AG09309 (cell line): ENCODE data around the gene C3orf33.

Experiments used
- DNase-seq: peaks from one replicate; pipeline ENCODE4 v3.0.0-alpha.2; 2010; ENCODE audit warnings: low read depth
- H3K4me3 ChIP-seq: 2 replicates; pipeline ENCODE4 v1.5.1; 2011; ENCODE audit warnings: mild to moderate bottlenecking, low read depth, low read length, moderate library complexity; ENCODE audit not compliant: control insufficient read depth
- TF ChIP-seq, protein P1 (sequence below): IDR thresholded peaks from 2 replicates; pipeline ENCODE4 v1.5.1; 2011; ENCODE audit warnings: mild to moderate bottlenecking, low read depth, low read length, inconsistent platforms; ENCODE audit not compliant: insufficient read depth, control insufficient read depth; ENCODE audit errors: missing control alignments

C3orf33 gene

DNA sequence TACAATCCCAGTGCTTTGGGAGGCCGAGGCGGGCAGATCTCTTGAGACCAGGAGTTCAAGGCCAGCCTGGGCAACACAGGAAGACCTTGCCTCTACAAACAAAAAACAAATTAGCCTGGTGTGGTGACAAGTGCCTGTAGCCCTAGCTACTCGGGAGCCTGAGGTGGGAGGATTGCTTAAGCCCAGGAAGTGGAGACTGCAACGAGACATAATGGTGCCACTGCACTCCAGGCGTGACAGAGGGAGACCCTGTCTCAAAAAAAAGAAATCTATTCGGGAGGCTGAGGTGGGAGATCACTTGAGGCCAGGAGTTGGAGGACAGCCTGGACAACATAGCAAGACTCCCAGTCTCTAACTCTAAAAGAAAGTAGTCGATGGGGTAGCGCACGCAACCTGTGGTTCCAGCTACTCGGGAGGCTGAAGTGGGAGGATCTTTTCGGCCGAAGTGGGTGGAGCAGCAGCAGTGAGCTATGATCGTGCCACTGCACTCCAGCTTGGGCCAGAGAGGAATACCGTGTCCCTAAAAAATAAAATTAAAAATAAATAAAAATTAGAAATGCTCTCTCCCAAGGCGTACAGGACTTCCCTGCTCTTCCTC, 775 bp downstream of the C3orf33 start:
- H3K4me3 ChIP-seq, result peak overlapping the region; percentile 64
- TF ChIP-seq, protein P1, sequence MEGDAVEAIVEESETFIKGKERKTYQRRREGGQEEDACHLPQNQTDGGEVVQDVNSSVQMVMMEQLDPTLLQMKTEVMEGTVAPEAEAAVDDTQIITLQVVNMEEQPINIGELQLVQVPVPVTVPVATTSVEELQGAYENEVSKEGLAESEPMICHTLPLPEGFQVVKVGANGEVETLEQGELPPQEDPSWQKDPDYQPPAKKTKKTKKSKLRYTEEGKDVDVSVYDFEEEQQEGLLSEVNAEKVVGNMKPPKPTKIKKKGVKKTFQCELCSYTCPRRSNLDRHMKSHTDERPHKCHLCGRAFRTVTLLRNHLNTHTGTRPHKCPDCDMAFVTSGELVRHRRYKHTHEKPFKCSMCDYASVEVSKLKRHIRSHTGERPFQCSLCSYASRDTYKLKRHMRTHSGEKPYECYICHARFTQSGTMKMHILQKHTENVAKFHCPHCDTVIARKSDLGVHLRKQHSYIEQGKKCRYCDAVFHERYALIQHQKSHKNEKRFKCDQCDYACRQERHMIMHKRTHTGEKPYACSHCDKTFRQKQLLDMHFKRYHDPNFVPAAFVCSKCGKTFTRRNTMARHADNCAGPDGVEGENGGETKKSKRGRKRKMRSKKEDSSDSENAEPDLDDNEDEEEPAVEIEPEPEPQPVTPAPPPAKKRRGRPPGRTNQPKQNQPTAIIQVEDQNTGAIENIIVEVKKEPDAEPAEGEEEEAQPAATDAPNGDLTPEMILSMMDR, result no peak
- DNase-seq, result no peak

DNA sequence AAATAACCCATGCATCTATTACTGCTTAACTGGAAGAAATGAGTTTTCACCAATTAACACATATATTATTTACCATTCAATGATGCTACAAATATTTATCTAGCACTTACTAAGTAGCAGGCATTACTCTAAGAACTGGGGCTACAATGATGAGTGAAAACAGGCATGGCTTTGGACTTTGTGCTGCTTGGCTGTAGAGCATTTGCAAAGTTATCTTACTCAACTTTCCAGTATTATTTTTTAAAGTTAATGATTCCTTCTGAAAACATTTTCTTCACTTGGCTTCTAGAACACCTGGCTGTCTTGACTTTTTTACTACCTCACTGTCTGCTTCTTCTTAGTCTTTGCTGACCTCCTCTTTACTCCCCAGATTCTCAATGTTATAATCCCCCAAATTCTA, 1.8 kb downstream of the C3orf33 start:
- TF ChIP-seq, protein P1, result no peak
- no peak for DNase-seq
- no peak overlapping the region for H3K4me3 ChIP-seq

DNA sequence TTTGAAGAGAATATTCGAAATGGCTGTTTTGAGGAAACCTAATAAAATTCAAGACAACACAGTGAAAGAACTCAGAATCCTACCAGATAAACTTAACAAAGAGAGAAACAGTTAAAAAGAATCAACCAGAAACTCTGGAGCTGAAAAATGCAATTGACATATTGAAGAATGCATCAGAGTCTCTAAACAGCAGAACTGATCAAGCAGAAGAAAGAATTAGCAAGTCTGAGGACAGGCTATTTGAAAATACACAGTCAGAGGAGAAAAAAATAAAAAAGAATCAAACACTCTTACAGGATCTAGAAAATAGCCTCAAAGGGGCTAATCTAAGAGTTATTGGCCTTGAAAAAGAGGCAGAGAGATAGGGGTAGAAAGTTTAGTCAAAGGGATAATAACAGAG, 13.5 kb downstream of the C3orf33 start:
- H3K4me3 ChIP-seq, result no peak overlapping the region
- TF ChIP-seq, protein P1, result no peak
- no peak for DNase-seq

DNA sequence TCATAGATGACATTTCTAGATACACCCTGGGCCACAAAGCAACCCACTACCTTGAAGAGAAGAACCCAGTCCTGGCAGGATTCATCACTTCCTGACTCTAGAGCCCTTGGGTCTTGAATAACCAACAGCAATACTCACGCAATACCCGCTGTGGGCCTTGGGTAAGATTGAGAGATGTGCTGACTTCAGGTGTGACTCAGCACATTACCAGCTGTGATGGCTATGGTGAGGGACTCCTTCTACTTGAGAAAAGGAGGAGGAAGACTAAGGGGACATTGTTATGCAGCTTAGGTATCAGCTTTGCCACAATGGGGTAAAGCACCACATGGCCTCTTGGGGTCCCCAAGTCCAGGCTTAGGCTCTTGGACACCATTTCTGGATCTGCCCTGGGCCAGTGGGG, 14.9 kb downstream of the C3orf33 start:
- TF ChIP-seq, protein P1, result no peak

DNA sequence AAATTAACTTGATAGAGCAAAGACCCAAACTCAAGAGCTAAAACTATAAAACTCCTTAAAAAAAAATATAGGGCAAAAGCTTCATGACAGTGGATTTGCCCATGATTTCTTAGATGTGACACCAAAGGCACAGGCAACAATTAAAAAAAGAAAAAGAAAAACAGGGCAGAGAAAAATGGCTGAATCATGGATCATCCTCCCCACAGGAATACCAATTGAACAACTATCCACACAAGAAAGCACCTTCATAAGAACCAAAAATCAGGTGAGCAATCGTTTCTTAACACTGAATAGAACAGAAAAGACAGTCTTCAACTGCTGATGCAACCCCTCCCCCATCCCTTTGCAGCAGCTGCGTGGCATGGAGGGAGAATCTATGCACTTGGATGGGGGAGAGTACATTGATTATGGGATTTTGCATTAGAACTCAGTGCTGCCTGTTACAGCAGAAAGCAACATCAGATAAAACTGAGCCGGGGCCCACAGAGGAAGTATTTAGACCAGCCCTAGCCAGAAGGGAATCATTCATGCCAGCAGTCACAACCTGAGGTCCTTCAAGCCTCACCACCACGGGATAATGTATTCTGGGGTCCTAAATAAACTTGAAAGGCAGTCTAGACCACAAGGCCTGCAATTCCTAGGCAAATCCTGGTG, 15.7 kb downstream of the C3orf33 start:
- DNase-seq, result no peak
- H3K4me3 ChIP-seq, result no peak overlapping the region
- TF ChIP-seq, protein P1, result no peak

More for the DNA sequence above, 14.9 kb downstream of the C3orf33 start:
- H3K4me3 ChIP-seq, result no peak overlapping the region
- no peak for DNase-seq

DNA sequence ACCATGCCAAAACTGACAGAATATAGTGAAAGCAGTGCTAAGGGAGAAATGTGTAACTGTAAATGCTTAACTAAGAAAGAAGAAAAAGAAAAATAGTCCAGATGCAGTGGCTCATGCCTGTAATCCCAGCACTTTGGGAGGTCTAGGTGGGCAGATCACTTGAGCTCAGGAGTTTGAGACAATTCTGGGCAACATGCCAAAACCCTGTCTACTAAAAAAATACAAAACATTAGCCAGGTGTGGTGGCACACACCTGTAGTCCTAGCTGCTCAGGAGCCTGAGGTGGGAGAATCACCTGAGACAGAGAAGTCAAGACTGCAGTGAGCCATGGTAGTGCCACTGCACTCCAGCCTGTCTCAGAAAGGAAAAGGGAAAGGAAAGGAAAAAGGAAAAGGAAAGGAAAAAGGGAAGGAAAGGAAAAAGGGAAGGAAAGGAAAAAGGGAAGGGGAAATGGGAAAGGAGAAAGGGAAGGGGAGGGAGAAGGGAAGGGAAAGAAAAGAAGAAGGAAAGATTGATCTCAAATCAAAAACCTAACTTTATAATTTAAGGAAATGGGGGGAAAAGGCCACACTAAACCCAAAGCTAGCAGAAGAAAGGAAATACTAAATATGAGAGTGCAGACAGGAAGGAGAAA, 20.3 kb downstream of the C3orf33 start:
- no peak overlapping the region for H3K4me3 ChIP-seq
- no peak for DNase-seq
- TF ChIP-seq, protein P1, result no peak
